Rectal smooth muscle tissue (tissue), 1 donor: ENCODE measurements around the gene C1orf167.
A peak's percentile ranks its signal among the peaks of the same experiment; 100 is the strongest.
"Not testable (repeated sequence)": the region's sequence is repeated elsewhere in the genome, so short reads cannot be mapped to it uniquely, and the experiment has no call there.

Source experiments
- H3K27ac ChIP-seq: one replicate; pipeline ENCODE4 v1.7.0; 2013; ENCODE audit warnings: low read depth, low read length, inconsistent platforms
- H3K27me3 ChIP-seq: one replicate; pipeline ENCODE4 v1.7.0; 2013; ENCODE audit warnings: low read length; ENCODE audit not compliant: control insufficient read depth, insufficient read depth
- H3K36me3 ChIP-seq: one replicate; pipeline ENCODE4 v1.7.0; 2013; ENCODE audit warnings: low read length; ENCODE audit not compliant: control insufficient read depth, insufficient read depth
- H3K4me1 ChIP-seq: one replicate; pipeline ENCODE4 v1.7.0; 2013; ENCODE audit warnings: low read length; ENCODE audit not compliant: control insufficient read depth, insufficient read depth
- H3K4me3 ChIP-seq: one replicate; pipeline ENCODE4 v1.7.0; 2013; ENCODE audit warnings: low read length
- H3K9ac ChIP-seq: one replicate; pipeline ENCODE4 v1.7.0; 2013; ENCODE audit warnings: low read length

C1orf167 gene

GRCh38 chr1:11803924-11804665 lies 42.1 kb downstream of the C1orf167 start:
- H3K27ac ChIP-seq, result peak overlapping the region; percentile 95
- peaks cover 19% of the 10 kb centered on the region for H3K36me3 ChIP-seq
- not testable (repeated sequence) for H3K9ac ChIP-seq, H3K27me3 ChIP-seq
- H3K4me3 ChIP-seq, result peak overlapping the region; percentile 94
- H3K4me1 ChIP-seq, result peaks cover 23% of the 10 kb centered on the region

- peak overlapping the region; percentile 94 for H3K4me3 ChIP-seq
- peaks cover 23% of the 10 kb centered on the region for H3K4me1 ChIP-seq
- H3K36me3 ChIP-seq, result peaks cover 16% of the 10 kb centered on the region
- peak overlapping the region; percentile 94 for H3K9ac ChIP-seq
- H3K27ac ChIP-seq, result peak overlapping the region; percentile 95
- no peaks in the 10 kb centered on the region for H3K27me3 ChIP-seq
These were observed 42.9 kb downstream of the C1orf167 start for GRCh38 chr1:11804666-11805421.

GRCh38 chr1:11805422-11806306 lies 43.7 kb downstream of the C1orf167 start, which contains the start of the genes CLCN6 and MTHFR:
Gene CLCN6 (plus strand): TSS chr1:11806191. CDS start chr1:11806263, 72 bp downstream.
Gene MTHFR (minus strand): TSS chr1:11805964. CDS start chr1:11803116, 2,848 bp downstream.
- H3K9ac ChIP-seq, result peak within 1 kb of the TSS; percentile 94
- peak within 1 kb of the TSS; percentile 94 for H3K4me3 ChIP-seq
- H3K4me1 ChIP-seq, result peaks cover 23% of the 10 kb centered on the region
- H3K36me3 ChIP-seq, result peaks cover 8% of the 10 kb centered on the region
- no peaks in the 10 kb centered on the region for H3K27me3 ChIP-seq
- H3K27ac ChIP-seq, result peak within 1 kb of the TSS; percentile 95

- H3K27me3 ChIP-seq, result no peaks in the 10 kb centered on the region
- peaks cover 23% of the 10 kb centered on the region for H3K4me1 ChIP-seq
- peak overlapping the region; percentile 91 for H3K4me3 ChIP-seq
- peak overlapping the region; percentile 95 for H3K27ac ChIP-seq
- H3K36me3 ChIP-seq, result peaks cover 2% of the 10 kb centered on the region
- H3K9ac ChIP-seq, result no peak overlapping the region
These were observed 44.4 kb downstream of the C1orf167 start for GRCh38 chr1:11806307-11806936.

GRCh38 chr1:11807133-11807532 lies 45.1 kb downstream of the C1orf167 start:
- H3K9ac ChIP-seq, result no peak overlapping the region
- H3K27me3 ChIP-seq, result no peaks in the 10 kb centered on the region
- peak overlapping the region; percentile 91 for H3K4me3 ChIP-seq
- peaks cover 23% of the 10 kb centered on the region for H3K4me1 ChIP-seq
- peaks cover 5% of the 10 kb centered on the region for H3K36me3 ChIP-seq
- H3K27ac ChIP-seq, result peak overlapping the region; percentile 95

- H3K27ac ChIP-seq, result no peak overlapping the region
- H3K27me3 ChIP-seq, result no peaks in the 10 kb centered on the region
- H3K4me1 ChIP-seq, result no peaks in the 10 kb centered on the region
- H3K4me3 ChIP-seq, result no peak overlapping the region
- H3K9ac ChIP-seq, result no peak overlapping the region
- peaks cover 22% of the 10 kb centered on the region for H3K36me3 ChIP-seq
These were observed 51.0 kb downstream of the C1orf167 start for GRCh38 chr1:11813021-11813420.

- no peak overlapping the region for H3K27ac ChIP-seq
- no peaks in the 10 kb centered on the region for H3K4me1 ChIP-seq
- H3K27me3 ChIP-seq, result no peaks in the 10 kb centered on the region
- H3K36me3 ChIP-seq, result peaks cover 28% of the 10 kb centered on the region
- H3K4me3 ChIP-seq, result no peak overlapping the region
- H3K9ac ChIP-seq, result no peak overlapping the region
These were observed 55.2 kb downstream of the C1orf167 start for GRCh38 chr1:11817192-11817591.

GRCh38 chr1:11822091-11822490 lies 60.1 kb downstream of the C1orf167 start:
- Histone ChIP-seq H3K36me3 (peaks cover 32% of the 10 kb centered on the region), H3K4me1 (no peaks in the 10 kb centered on the region), H3K27ac (no peak overlapping the region), H3K27me3 (no peaks in the 10 kb centered on the region), H3K4me3 (no peak overlapping the region), H3K9ac (no peak overlapping the region)

GRCh38 chr1:11823366-11824137 lies 61.6 kb downstream of the C1orf167 start:
- Histone ChIP-seq H3K27me3 (no peaks in the 10 kb centered on the region), H3K4me3 (no peak overlapping the region), H3K9ac (no peak overlapping the region), H3K36me3 (peaks cover 39% of the 10 kb centered on the region), H3K4me1 (no peaks in the 10 kb centered on the region), H3K27ac (no peak overlapping the region)

GRCh38 chr1:11825131-11825530 lies 63.1 kb downstream of the C1orf167 start:
- peaks cover 43% of the 10 kb centered on the region for H3K36me3 ChIP-seq

GRCh38 chr1:11826946-11827345 lies 65.0 kb downstream of the C1orf167 start:
- peaks cover 41% of the 10 kb centered on the region for H3K36me3 ChIP-seq

More at GRCh38 chr1:11825131-11825530, 63.1 kb downstream of the C1orf167 start:
- Histone ChIP-seq H3K4me3 (no peak overlapping the region), H3K4me1 (no peaks in the 10 kb centered on the region), H3K9ac (no peak overlapping the region), H3K27me3 (no peaks in the 10 kb centered on the region), H3K27ac (no peak overlapping the region)

More at GRCh38 chr1:11826946-11827345, 65.0 kb downstream of the C1orf167 start:
- Histone ChIP-seq H3K4me1 (no peaks in the 10 kb centered on the region), H3K27ac (no peak overlapping the region), H3K9ac (no peak overlapping the region), H3K27me3 (no peaks in the 10 kb centered on the region), H3K4me3 (no peak overlapping the region)
